ENCODE results near the gene FGF6.

The FGF6 gene, protein sequence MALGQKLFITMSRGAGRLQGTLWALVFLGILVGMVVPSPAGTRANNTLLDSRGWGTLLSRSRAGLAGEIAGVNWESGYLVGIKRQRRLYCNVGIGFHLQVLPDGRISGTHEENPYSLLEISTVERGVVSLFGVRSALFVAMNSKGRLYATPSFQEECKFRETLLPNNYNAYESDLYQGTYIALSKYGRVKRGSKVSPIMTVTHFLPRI

GRCh38 chr12:4445156-4446101 is at the start of gene FGF6:
FGF6 (minus strand) TSS chr12:4445815; CDS start chr12:4445570, 245 bp downstream.
- Histone ChIP-seq H3K4me3 (ENCODE audit: low read length) (no peak within 1 kb of the TSS), H3K27ac (ENCODE audit: low read length) (no peak within 1 kb of the TSS), H3K9me2 (replicated peaks; ENCODE audit: insufficient read depth, low read length) (no peaks in the 10 kb centered on the region), H3F3A (ENCODE audit: insufficient read depth, low read length) (no peaks in the 10 kb centered on the region), H3K4me2 (ENCODE audit: low read depth, low read length) (no peak within 1 kb of the TSS), H3K9me3 (replicated peaks; ENCODE audit: insufficient read depth, low read length) (no peaks in the 10 kb centered on the region), H3K27me3 (replicated peaks; ENCODE audit: insufficient read depth, low read length) (0 out of 2 replicates have a peak, but pooled peaks cover 6% of the 10 kb centered on the region), H4K20me1 (ENCODE audit: insufficient read depth, low read length) (no peaks in the 10 kb centered on the region), H3K9ac (ENCODE audit: low read length) (no peak within 1 kb of the TSS), H3K36me3 (replicated peaks; ENCODE audit: insufficient read depth, low read length) (no peaks in the 10 kb centered on the region), H2AFZ (ENCODE audit: low read length) (no peak within 1 kb of the TSS), H3K4me1 (ENCODE audit: low read length) (peaks cover 8% of the 10 kb centered on the region; the same call in 1 of the 2 replicates), H3K79me2 (ENCODE audit: low read length) (no peaks in the 10 kb centered on the region)
- no peak for DNase-seq
- no peak for TF ChIP-seq CTCF (IDR thresholded peaks at IDR 0.05; ENCODE audit: low read length)

DNA sequence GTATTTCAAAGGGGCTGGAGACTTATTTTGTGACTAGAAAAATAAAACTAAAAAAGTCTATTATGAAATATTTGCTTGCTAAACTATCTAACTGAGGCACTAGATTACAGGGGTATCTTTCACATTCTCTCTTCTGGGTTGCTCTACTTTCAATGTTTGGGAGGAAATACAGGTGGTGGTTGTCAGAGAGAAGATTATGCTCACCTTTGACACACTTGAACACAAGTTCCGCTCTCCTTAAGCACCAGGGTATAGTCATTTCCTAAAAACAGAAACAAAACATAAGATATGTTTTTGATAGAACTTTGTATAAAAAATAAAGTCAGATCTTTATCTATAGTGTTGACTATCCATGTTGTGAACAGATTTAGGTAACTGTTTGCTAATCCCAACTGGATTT is 45.4 kb upstream of the FGF6 start:
- Histone ChIP-seq H3K4me2 (ENCODE audit: low read depth, low read length) (no peak overlapping the region), H3K27ac (ENCODE audit: low read length) (no peak overlapping the region), H3K4me1 (ENCODE audit: low read length) (no peaks in the 10 kb centered on the region), H3F3A (ENCODE audit: insufficient read depth, low read length) (peaks cover 5% of the 10 kb centered on the region; the same call in 1 of the 2 replicates), H3K9me2 (replicated peaks; ENCODE audit: insufficient read depth, low read length) (no peaks in the 10 kb centered on the region), H3K9ac (ENCODE audit: low read length) (no peak overlapping the region), H3K4me3 (ENCODE audit: low read length) (no peak overlapping the region), H3K9me3 (replicated peaks; ENCODE audit: insufficient read depth, low read length) (no peaks in the 10 kb centered on the region), H3K36me3 (replicated peaks; ENCODE audit: insufficient read depth, low read length) (no peaks in the 10 kb centered on the region; the same call in 1 of the 2 replicates), H3K27me3 (replicated peaks; ENCODE audit: insufficient read depth, low read length) (no peaks in the 10 kb centered on the region), H3K79me2 (ENCODE audit: low read length) (no peaks in the 10 kb centered on the region), H2AFZ (ENCODE audit: low read length) (no peak overlapping the region), H4K20me1 (ENCODE audit: insufficient read depth, low read length) (no peaks in the 10 kb centered on the region)
- TF ChIP-seq EZH2phosphoT487 (IDR thresholded peaks at IDR 0.05; ENCODE audit: low read length) (no peak), EZH2 (optimal IDR thresholded peaks at IDR 0.05; ENCODE audit: low read depth, low read length) (no peak), CTCF (IDR thresholded peaks at IDR 0.05; ENCODE audit: low read length) (no peak)
- DNase-seq, result no peak

GRCh38 chr12:4489556-4489955 is 43.9 kb upstream of the FGF6 start:
- peaks cover 5% of the 10 kb centered on the region; the same call in 1 of the 2 replicates for H3F3A ChIP-seq (ENCODE audit: insufficient read depth, low read length)
- no peaks in the 10 kb centered on the region for H3K4me1 ChIP-seq (ENCODE audit: low read length)
- no peaks in the 10 kb centered on the region for H3K9me3 ChIP-seq (replicated peaks; ENCODE audit: insufficient read depth, low read length)
- no peaks in the 10 kb centered on the region; the same call in 1 of the 2 replicates for H3K36me3 ChIP-seq (replicated peaks; ENCODE audit: insufficient read depth, low read length)
- H3K4me3 ChIP-seq (ENCODE audit: low read length), result no peak overlapping the region
- TF ChIP-seq EZH2phosphoT487 (IDR thresholded peaks at IDR 0.05; ENCODE audit: low read length) (no peak), EZH2 (optimal IDR thresholded peaks at IDR 0.05; ENCODE audit: low read depth, low read length) (no peak), CTCF (IDR thresholded peaks at IDR 0.05; ENCODE audit: low read length) (no peak)
- H3K79me2 ChIP-seq (ENCODE audit: low read length), result no peaks in the 10 kb centered on the region
- H3K27me3 ChIP-seq (replicated peaks; ENCODE audit: insufficient read depth, low read length), result no peaks in the 10 kb centered on the region
- no peak overlapping the region for H3K4me2 ChIP-seq (ENCODE audit: low read depth, low read length)
- no peak overlapping the region for H3K27ac ChIP-seq (ENCODE audit: low read length)
- no peaks in the 10 kb centered on the region for H3K9me2 ChIP-seq (replicated peaks; ENCODE audit: insufficient read depth, low read length)
- no peak overlapping the region for H3K9ac ChIP-seq (ENCODE audit: low read length)
- H4K20me1 ChIP-seq (ENCODE audit: insufficient read depth, low read length), result no peaks in the 10 kb centered on the region
- H2AFZ ChIP-seq (ENCODE audit: low read length), result no peak overlapping the region
- no peak for DNase-seq

Measured in MM.1S (cell line).